ENCODE data around the gene UBTD2.
"Not testable (repeated sequence)": the region's sequence is repeated elsewhere in the genome, so short reads cannot be mapped to it uniquely, and the experiment has no call there.

The UBTD2 gene

DNA sequence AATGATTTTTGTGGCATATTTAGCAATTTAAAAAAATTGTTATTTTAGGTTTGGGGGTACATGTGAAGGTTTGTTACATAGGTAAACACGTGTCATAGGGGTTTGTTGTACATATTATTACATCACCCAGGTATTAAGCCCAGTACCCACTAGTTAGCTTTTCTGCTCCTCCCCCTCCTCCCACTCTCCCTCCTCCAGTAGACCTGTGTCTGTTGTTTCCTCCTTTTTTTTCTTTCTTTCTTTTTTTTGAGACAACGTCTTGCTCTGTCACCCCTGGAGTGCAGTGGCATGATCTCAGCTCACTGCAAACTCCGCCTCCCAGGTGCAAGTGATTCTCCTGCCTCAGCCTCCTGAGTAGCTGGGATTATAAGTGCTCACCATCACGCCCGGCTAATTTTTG, 8.3 kb upstream of the UBTD2 start:
- DNase-seq, result not testable (repeated sequence)

DNA sequence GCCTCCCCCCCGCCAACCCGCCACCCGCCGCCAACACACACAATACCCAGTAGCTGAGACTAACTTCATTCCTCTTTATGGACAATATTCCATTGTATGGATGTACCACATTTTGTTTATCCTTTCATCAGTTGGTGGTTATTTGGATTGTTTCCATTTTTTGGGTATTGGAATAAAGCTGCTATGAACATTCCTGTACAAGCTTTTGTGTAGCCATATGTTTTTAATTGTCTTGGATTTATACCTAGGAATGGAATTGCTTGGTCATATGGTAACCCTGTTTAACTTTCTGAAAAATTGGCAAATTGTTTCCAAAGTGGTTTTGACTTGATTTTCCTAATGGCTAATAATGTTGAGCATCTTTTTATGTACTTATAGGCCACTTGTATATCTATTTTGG, 4.9 kb upstream of the UBTD2 start:
- no peak for DNase-seq

DNA sequence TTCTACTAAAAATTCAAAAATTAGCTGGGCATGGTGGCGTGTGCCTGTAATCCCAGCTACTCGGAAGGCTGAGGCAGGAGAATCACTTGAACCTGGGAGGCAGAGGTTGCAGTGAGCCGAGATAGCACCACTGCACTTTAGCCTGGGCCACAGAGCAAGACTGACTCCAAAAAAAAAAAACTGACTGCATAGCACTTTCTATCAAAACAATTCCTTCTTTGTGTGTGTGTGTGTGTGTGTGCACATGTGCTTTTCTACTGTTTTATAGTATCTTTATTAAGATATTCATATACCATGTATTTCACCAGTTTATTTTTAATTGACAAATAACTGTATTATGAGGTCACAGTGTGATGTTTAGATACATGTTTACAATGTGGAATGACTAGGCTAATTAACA, 3.6 kb upstream of the UBTD2 start:
- not testable (repeated sequence) for DNase-seq

DNA sequence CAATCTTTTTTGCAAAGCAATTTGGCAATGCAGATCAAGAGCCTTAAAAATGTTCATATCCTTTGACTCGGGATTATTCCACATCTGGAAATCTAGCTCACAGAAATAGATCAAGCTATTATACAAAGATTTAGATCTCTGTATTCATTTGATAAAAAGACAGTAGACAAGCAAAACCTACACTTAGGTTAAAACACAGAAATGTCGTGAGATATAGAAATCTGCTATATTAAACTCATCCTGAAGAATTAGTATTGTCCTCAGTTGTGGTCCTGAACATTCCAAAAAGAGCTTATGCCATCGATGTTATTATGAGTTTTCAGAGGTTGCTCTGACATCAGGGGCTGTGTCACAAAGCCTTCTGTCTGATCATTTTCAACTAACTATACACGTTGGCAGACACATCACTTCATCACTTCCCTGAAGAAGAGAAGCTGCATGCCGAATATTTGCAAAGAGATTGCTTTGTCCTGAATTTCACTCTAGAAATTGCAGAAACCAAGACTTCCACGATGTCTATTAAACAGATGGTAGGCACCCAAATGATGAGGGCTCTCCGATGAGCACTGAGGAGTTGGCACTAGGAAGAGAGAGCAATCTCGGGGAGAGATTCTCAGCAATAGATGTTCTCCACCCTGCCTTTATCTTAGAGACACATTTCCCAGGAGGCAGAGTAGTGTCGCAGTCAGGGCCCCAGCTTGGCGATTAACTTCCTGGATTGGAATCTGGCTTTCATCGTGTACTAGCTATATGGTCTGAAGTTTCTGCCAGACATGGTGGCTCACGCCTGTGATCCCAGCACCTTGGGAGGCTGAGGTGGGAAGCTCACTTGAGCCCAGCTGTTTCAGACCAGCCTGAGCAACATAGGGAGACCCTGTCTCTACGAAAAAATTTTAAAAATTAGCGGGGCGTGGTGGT, 1.9 kb upstream of the UBTD2 start:
- no peak for DNase-seq

DNA sequence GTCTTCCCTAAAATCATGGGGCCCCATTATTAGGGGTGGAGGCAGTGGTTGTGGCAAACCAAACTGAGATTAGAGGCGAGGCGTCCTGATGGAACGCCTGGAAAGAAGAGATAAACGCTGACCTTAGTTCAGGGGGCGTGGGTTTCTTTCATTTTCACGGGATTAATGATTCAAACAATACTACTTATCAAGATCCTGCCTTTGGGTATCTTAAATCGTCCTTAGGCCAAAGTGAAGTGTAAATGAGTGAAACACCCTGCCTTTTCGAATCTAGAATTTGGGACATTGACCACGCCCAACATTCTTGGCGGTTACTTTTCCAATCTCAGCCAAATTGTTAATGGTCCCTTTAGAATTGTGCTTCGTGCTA, 1.0 kb upstream of the UBTD2 start:
- no peak for DNase-seq

DNA sequence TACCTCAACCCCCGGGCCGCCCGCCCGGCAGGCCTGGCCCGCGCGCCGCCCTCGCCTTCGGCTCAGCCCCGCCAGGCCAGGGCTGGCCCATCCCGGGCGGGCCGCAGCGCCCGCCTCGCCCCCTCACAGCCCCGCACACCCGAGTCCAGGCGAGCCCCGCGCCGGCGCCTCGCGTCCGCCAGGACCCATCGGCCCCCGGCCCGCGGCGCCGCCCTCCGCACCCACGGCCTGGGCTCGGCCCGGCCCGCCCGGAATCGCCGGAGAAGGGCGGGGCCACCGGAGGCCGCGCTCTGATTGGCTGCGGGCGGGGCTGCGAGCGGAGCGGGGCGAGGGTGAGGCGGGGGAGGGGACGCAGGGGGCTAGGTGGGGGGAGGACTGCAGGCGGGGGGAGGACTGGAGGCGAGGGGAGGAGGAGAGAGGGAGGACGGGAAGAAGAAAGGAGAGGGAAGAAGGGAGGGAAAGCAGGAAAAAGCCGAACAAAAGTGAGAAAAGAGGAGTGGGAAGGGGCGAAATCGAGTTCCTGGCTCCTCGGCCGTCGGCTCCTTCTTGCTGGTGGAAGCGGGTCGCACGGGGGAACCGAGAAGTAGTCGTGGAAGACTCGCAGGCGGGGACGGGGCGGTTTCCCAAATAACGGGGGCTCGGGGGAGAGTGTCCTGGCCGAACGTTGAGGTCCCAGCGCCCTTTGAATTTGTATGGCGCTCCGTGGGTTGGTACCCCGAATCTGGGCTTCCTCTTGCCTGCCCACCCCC, 472 bp upstream of the UBTD2 start:
- DNase-seq, result peak; percentile 82

DNA sequence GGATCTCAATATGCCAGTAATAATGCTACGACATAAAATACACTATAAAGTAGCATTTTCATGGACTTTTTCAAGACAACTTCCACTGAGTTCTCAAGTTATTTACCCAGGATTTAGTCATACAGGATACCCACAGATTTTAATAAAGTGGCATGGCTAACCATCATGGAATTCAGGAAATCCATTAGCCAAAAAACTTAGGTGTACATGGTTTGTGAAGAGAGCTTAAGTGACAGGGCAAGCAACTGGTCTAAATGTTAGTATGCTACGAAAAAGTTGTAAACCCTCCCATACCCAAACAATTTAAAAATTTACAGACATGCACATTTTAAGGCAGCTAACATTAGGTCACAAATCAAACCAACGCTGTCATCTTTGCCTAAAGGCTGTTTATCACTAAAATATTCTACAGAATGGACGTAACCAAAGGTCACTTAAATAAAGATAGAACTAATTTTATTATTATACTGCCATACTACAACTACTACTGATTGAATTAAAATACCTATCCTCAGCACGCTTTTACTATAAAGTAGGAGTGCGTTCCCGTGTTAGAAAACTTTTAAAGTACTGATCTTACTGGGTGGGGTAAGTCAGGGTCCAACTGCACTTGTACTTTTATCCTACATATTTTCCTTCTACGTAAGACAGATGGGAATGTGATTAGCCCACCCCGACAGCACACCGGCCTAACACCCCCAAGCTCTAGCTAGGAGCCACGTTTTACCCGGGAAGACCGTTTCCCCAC, 1.1 kb downstream of the UBTD2 start:
- no peak for DNase-seq

DNA sequence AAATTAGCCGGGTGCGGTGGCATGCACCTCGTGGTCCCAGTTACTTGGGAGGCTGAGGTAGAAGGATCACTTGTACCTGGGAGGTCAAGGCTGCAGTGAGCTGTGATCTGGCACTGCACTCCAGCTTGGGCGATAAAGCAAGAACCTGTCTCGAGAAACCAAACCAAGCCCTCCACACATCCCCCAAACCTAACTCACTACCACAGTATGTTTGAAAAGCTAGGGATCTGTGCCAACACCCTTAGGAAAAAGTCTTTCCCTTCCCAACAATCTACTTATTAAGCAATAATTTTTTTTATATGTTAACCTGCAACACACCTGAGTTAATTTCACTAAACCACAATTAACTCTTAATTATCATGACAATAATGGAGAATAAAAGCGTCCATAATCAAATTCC, 2.2 kb downstream of the UBTD2 start:
- no peak for DNase-seq

DNA sequence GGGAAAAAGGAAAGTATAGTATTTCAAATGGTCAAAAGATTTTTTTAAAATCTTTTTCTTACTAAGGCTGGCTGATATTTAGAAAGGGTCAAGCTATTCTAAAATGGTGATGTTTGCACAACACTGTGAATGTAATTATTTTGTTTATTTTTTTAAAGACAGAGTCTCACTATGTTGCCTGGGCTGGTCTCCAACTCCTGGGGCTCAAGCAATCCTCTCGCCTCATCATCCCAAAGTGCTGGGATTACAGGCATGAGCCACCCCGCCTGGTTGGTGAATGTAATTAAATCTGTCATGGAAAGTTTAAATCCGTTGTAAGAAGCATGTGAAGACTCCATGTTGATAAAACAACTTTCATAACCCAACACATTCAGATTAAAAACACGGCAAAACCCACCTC, 2.6 kb downstream of the UBTD2 start:
- no peak for DNase-seq

DNA sequence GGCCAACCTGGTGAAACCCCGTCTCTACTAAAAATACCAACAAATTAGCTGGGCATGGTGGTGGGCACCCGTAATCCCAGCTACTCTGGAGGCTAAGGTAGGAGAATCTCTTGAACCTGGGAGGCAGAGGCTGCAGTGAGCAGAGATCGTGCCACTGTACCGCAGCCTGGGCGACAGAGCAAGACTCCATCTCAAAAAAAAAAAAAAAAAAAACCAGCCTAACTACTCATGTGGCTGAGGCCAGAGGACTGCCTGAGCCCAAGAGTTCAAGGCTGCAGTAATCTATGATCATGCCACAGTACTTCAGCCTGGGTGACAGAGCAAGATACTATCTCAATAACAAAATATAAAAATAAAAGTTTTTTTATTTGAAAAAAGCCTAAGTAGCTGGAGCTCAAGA, 3.2 kb downstream of the UBTD2 start:
- no peak for DNase-seq

DNA sequence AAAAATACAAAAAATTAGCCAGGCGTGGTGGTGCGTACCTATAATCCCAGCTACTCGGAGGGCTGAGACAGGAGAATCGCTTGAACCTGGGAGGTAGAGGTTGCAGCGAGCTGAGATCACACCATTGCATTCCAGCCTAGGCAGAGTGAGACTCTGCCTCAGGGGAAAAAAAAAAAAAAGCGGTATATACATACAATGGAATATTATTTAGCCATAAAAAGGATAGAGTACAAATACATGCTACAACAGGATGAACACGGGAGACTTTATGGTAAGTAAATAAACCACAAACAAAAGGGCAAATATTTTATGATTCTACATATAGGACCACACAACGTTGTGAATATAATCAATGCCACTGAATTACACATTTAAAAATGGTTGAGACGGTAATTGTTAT, 5.2 kb downstream of the UBTD2 start:
- DNase-seq, result no peak

DNA sequence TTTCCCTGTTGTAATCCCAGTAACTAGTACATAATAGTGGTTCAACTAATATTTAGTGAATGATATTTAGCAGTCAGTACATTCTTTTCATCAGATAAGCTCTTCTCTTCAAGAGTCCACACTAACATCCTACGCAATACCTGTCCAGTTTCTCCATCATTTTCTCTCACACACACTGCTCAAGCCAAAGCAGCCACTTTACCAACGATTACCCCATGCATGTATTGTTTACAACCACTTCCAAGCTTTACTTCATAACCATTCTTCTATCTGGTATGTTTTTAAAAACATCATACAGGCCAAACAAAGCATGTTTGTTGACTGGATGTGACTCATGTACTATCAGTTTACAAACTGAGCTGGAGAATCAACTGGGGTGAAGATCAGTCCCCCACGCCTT, 7.3 kb downstream of the UBTD2 start:
- no peak for DNase-seq

DNA sequence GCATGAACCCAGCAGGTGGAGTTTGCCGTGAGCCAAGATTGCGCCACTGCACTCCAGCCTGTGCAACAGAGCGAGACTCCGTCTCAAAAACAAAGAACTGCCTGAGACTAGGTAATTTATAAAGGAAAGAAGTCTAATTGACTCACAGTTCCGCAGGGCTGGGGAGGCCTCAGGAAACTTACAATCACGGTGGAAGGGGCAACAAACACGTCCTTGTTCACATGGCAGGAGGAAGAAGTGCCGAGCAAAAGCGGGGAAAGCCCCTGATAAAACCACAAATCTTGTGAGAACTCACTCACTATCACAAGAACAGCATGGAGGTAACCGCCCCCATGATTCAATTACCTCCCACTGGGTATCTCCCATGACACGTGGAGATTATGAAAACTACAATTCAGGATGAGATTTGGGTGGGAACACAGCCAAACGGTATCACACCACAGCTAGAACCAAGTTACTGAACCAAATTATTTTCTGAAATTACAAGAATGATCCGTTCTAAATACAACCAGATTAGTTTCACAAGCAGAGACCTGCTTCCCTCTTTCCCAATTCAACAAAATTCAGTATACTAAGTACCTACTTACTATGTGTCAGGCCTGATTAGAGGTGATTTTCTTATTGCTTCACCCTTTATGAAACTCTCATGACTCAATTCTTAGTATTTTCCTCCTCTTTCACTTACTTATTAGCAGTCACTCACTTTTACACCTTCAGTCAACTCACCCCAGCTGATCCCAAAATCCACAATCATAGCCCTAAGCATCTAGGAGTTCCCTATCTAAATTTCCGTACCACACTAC, 8.4 kb downstream of the UBTD2 start:
- peak; percentile 58 for DNase-seq

DNA sequence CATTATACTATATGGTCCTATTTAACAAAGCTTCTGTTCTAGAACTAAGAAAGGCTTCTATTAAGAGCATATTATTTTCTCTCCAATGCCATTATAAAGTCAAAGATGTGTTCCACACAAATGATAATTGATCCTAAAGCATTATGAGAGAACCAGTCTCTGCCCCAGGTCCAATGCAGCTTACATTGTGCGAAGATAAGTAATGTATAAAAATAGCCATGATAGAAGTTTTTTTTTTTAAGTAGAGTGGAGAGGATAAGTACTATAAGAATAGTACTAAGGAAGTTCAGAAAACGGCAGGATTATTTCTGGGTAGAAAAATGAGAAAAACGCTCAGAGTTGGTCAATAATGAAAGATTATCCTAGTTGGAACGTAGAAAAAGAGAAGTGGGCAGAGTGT, 15.6 kb downstream of the UBTD2 start:
- DNase-seq, result no peak

DNA sequence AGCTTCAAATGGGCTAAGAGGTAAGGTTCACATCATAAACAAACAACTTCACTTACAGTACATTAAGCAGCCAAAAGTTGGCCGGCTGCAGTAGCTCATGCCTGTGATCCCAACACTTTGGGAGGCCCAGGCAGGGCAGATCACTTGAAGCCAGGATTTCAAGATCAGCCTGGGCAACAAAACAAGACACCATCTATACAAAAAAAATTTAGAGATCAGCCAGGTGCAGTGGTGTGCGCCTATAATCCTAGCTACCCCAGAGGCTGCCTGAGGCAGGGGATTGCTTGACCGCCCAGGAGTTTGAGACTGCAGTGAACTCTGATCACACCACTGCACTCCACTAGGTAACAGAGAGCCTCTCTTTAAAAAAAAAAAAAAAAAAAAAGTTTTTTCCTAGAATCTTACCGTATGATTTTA, 16.9 kb downstream of the UBTD2 start:
- DNase-seq, result no peak

DNA sequence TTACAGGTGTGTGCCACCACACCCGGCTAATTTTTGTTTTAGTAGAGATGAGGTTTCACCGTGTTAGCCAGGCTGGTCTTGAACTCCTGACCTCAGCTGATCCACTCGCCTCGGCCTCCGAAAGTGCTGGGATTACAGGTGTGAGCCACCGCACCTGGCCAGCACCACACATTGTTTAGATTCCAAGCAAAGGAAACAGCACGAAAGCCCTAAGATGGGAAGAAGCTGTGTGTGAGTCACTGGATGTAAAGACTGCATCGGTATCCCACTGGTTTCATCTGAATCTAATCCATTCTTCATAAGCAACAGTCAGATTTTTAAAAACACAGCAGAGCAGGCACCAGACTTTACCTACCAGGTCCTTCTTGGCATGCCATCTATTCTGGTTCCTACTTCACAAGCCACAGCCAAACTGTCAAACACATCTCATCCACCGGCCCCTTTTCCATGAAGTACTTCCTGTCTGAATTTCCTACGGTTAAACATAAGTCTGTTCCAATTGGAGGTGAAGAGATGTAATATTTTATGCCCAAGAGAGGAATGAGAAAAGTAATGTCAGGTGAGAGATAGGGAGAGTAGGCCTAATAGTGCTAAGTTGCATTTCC, 17.4 kb downstream of the UBTD2 start:
- DNase-seq, result no peak

DNA sequence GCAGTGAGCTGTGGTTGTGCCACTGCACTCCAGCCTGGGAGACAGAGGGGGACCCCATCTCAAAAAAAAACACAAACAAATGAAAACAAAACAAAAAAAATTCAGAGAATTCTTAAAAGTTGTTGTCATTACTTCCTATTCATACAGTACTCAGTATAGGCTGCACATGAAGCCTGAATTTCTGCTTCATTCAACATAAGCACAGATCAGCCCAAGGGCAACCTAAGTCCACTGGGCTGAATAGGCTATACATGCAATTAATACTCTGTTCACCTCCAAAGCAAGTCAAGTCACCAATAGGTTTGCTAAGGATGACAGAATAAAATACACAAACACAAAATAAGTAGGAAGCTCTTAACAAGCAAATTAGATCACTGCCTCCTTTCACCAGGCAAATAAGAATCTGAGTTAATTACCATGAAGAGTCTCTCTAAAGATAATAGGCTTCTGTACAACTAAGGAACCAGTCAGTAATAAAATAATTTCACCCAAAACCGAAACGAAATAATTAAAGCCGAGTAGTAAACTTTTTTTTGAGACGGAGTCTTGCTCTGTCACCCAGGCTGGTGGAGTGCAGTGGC, 18.7 kb downstream of the UBTD2 start:
- no peak for DNase-seq

DNA sequence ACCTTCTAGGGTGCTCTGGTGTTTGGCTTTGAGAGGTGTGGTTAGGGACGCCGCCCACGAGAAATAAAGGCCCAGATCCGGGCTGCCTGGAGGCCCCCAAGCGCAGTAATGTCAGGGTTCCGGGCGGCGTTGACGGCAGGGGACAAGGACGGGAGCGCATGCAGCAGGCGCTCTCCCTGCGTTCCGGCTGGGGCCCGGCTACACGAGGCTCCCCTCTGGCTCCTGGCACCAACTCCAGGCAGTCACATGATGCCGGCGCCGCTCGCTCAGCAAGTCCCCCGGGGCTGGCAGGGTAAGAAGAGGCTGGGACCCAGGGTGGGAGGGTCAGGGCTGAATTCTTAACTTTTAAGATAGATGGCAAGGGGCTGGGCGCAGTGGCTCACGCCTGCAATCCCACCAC, 28.1 kb downstream of the UBTD2 start:
- DNase-seq, result no peak

DNA sequence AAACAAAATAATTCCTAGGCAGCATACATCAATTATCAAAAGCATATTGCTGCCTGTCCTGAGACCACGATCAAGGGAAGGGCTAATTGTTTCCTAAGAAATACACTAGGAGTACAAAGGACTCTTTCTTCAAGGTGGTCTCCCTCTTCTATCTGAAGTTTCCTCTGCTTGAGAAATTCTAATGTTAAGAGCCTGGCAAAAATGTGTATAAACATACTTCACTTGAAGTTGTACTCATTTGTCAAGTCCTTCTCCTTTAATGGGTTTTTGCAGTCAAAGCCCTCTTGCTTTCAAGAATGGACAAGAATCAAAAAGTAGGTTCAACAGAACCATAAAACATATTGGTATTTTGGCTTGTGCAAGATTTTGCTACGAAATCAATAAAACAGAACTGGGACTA, 31.1 kb downstream of the UBTD2 start:
- no peak for DNase-seq

DNA sequence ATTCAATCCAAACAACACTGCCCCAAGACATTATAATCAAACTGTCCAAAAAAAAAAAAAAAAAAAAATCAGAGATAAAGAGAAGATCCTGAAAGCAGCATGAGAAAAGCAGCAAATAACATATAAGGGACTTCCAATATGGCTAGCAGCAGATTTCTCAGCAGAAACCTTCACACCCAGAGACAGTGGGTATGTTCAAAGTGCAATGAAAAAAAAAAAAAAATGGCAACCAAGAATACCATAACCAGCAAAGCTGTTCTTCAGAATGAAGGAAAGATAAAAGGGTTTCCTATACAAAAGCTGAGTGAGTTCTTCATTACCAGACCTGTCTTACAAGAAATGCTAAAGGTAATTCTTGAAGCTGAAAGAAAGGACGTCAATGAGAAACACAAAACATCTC, 32.1 kb downstream of the UBTD2 start:
- no peak for DNase-seq

DNA sequence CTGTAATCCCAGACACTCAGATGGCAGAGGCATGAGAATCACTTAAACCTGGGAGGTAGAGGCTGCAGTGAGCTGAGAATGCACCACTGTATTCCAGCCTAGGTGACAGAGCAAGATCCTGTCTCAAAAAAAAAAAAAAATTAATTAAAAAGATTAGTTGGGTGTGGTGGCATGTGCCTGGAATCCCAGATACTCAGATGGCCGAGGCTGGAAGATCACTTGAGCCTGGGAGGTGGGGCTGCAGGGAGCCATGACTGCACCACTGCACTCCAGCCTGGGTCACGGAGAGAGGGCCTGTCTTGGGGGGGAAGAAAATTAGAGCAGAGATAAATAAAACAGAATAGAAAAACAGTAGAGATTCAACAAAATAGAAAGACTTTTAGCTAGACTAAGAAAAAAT, 34.9 kb downstream of the UBTD2 start:
- DNase-seq, result no peak

DNA sequence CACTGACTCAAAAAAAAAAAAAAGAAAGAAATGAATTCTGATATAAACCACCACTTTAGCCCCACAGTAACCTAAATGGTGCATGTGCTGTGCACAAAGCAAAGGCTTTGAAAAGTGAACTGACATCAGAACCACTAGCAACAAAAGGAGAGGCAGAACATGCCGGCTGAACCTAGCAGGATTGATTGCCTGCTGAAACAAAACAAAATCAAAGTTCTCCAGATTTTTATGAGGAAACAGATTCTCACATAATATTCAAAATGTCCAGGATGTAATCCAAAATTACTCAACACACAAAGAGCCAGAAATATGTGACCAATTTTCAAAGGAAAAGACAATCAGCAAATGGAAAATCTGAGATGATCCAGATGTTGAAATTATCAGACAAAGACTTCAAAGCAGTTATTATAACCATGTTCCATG, 37.9 kb downstream of the UBTD2 start:
- DNase-seq, result no peak
